ENCODE measurements around the gene GCLC.

GRCh38 chr6:53512626-53513025 is 32.3 kb downstream of the GCLC start:
- no peak for TF ChIP-seq POLR2A (IDR thresholded peaks at IDR 0.05; ENCODE audit: low read depth, low read length)
- no peak for TF ChIP-seq POLR2AphosphoS5 (IDR thresholded peaks at IDR 0.05; ENCODE audit: low read depth, low read length)

All from GM12891 (cell line).